Measurements from ENCODE around the gene KRT5.

DNA sequence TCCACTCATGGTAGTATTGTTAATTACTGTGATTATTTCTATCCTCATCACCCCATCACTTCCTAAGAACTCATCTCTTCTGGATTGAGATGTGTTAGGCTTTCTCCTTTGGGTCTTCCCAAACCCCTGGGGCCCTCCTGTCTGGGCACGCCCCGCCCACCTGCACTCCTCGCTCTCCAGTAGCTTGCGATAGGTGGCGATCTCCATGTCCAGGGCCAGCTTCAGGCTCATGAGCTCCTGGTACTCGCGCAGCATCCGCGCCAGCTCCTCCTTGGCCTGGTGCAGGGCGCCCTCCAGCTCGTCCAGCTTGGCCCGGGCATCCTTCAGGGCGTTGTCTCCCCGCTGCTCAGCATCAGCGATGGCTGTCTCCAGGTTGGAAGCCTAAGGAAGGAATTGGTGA lies 25.9 kb upstream of the KRT5 start:
- no peak for TF ChIP-seq POLR2A (IDR thresholded peaks at IDR 0.05)
- TF ChIP-seq, protein P1, sequence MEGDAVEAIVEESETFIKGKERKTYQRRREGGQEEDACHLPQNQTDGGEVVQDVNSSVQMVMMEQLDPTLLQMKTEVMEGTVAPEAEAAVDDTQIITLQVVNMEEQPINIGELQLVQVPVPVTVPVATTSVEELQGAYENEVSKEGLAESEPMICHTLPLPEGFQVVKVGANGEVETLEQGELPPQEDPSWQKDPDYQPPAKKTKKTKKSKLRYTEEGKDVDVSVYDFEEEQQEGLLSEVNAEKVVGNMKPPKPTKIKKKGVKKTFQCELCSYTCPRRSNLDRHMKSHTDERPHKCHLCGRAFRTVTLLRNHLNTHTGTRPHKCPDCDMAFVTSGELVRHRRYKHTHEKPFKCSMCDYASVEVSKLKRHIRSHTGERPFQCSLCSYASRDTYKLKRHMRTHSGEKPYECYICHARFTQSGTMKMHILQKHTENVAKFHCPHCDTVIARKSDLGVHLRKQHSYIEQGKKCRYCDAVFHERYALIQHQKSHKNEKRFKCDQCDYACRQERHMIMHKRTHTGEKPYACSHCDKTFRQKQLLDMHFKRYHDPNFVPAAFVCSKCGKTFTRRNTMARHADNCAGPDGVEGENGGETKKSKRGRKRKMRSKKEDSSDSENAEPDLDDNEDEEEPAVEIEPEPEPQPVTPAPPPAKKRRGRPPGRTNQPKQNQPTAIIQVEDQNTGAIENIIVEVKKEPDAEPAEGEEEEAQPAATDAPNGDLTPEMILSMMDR (IDR thresholded peaks at IDR 0.05), result no peak

Data from Peyer's patch (tissue), 4 donors.